B cell (primary cell): ENCODE data around the gene LHFPL6. TPM values are rescaled to one million over a fixed set of nuclear protein-coding genes. Genes with fewer than 3 reads are reported as not detected.

Experiments
- ATAC-seq: fragments of 200-7000 bp; cut with Tn5 transposase; one replicate; pipeline ENCODE4 v1.10.0; 2021; ENCODE audit warnings: low read depth, mild to moderate bottlenecking, moderate number of reproducible peaks, moderate library complexity
- CTCF ChIA-PET: fragments of 350-600 bp; sonication (Branson Sonifier 250); formaldehyde crosslinking; loops from one replicate; lab custom pipeline; 2021; ENCODE audit warnings: antibody characterized with exemption, inconsistent platforms; lab: Charles Lee
- POLR2A ChIA-PET: fragments of 350-600 bp; sonication (Branson Sonifier 250); formaldehyde crosslinking; loops from one replicate; lab custom pipeline; 2021; ENCODE audit warnings: antibody characterized with exemption; lab: Charles Lee
- DNase-seq: peaks from one replicate; pipeline ENCODE4 v3.0.0; 2013
- H2AFZ ChIP-seq: 2 replicates; pipeline ENCODE4 v1.6.1; 2012; ENCODE audit warnings: mild to moderate bottlenecking, low read depth, low read length; ENCODE audit not compliant: insufficient read depth, poor library complexity, severe bottlenecking
- H3K27ac ChIP-seq, 2 donors: 1 replicate in 1 of 2; 2 replicates in 1 of 2; pipeline ENCODE4 v1.5.1; 2012 to 2013; ENCODE audit warnings: low read length in 2 of 2, mild to moderate bottlenecking in 2 of 2, moderate library complexity in 1 of 2
- H3K27me3 ChIP-seq, 4 experiments: fragments of 200-600 bp in 1 of 4; sonication (generic) in 1 of 4; replicated peaks in 1 of 4; 1 replicate in 2 of 4; 2 replicates in 2 of 4; pipeline versions ENCODE4 v1.6.1 to v1.7.0; 2013 to 2016; ENCODE audit warnings: low read length in 3 of 4, mild to moderate bottlenecking in 2 of 4, mixed read lengths in 1 of 4, moderate library complexity in 1 of 4; ENCODE audit not compliant: insufficient read depth in 4 of 4, control insufficient read depth in 3 of 4; ENCODE audit errors: control extremely low read depth in 1 of 4
- H3K36me3 ChIP-seq, 2 experiments: replicated peaks in 1 of 2; 1 replicate in 1 of 2; 2 replicates in 1 of 2; pipeline versions ENCODE4 v1.6.1 to v1.7.1; 2013; ENCODE audit warnings: low read length in 1 of 2; ENCODE audit not compliant: insufficient read depth in 2 of 2, control insufficient read depth in 1 of 2; ENCODE audit errors: control extremely low read depth in 1 of 2, extremely low read depth in 1 of 2
- H3K4me1 ChIP-seq, 2 donors: fragments of 200-600 bp in 1 of 2; sonication (generic) in 1 of 2; 1 replicate in 1 of 2; 2 replicates in 1 of 2; pipeline versions ENCODE4 v1.5.1 to v1.6.1; 2013 to 2017; ENCODE audit warnings: low read length in 2 of 2; ENCODE audit not compliant: control insufficient read depth in 2 of 2, insufficient read depth in 2 of 2
- H3K4me2 ChIP-seq: replicated peaks from 2 replicates; pipeline ENCODE3; 2012; ENCODE audit warnings: mild to moderate bottlenecking, low read depth, low read length; ENCODE audit not compliant: poor library complexity, severe bottlenecking
- H3K4me3 ChIP-seq, 5 experiments: fragments of 200-600 bp in 1 of 5; sonication (generic) in 1 of 5; 1 replicate in 3 of 5; 2 replicates in 2 of 5; pipeline versions ENCODE4 v1.5.1 to v1.7.0; 2011 to 2016; ENCODE audit warnings: low read length in 4 of 5, mild to moderate bottlenecking in 4 of 5, low read depth in 2 of 5, control low read depth in 1 of 5, moderate library complexity in 1 of 5; ENCODE audit not compliant: insufficient read depth in 1 of 5; ENCODE audit errors: control extremely low read depth in 1 of 5, extremely low read depth in 1 of 5
- H3K79me2 ChIP-seq: fragments of 200-600 bp; sonication (generic); one replicate; pipeline ENCODE4 v1.6.0; 2016; ENCODE audit warnings: low read length; ENCODE audit not compliant: control insufficient read depth, insufficient read depth
- H3K9ac ChIP-seq: fragments of 200-600 bp; sonication (generic); 2 replicates; pipeline ENCODE4 v1.6.1; 2017; ENCODE audit warnings: mild to moderate bottlenecking, low read length, moderate library complexity
- H3K9me3 ChIP-seq, 3 donors: one replicate each; pipeline versions ENCODE4 v1.6.1 to v1.7.1; 2013; ENCODE audit warnings: low read length in 2 of 3; ENCODE audit not compliant: control insufficient read depth in 2 of 3, insufficient read depth in 1 of 3; ENCODE audit errors: control extremely low read depth in 1 of 3
- H4K20me1 ChIP-seq: 2 replicates; pipeline ENCODE4 v1.6.0; 2012; ENCODE audit warnings: mild to moderate bottlenecking, low read length; ENCODE audit not compliant: insufficient read depth, control insufficient read depth, poor library complexity, severe bottlenecking
- H3K27ac Mint-ChIP-seq: one replicate; pipeline ENCODE4 v1.8.0; 2021; ENCODE audit warnings: mixed read lengths
- H3K27me3 Mint-ChIP-seq: one replicate; pipeline ENCODE4 v1.8.0; 2021; ENCODE audit warnings: mixed read lengths
- H3K4me1 Mint-ChIP-seq: one replicate; pipeline ENCODE4 v1.8.0; 2021; ENCODE audit warnings: mixed read lengths
- H3K4me3 Mint-ChIP-seq: one replicate; pipeline ENCODE4 v1.8.0; 2021; ENCODE audit warnings: mixed read lengths
- H3K9me3 Mint-ChIP-seq: one replicate; pipeline ENCODE4 v1.8.0; 2022; ENCODE audit warnings: mixed read lengths; ENCODE audit not compliant: insufficient read depth
- EZH2 ChIP-seq: IDR thresholded peaks from 2 replicates; pipeline ENCODE4 v1.6.1; 2012; ENCODE audit warnings: borderline replicate concordance, low read depth, mild to moderate bottlenecking, moderate library complexity, low read length; ENCODE audit not compliant: insufficient read depth, poor library complexity, severe bottlenecking
- WGBS: methylation state at CpG from one replicate; pipeline ENCODE4 v1.1.5; 2013; ENCODE audit warnings: missing lambda C conversion rate; ENCODE audit not compliant: insufficient coverage; 5-methylcytosine and 5-hydroxymethylcytosine counted together
- intact Hi-C: fragments of 100-400 bp; cut with micrococcal nuclease; formaldehyde crosslinking; loops from one replicate; pipeline ENCODE4 v1.10.0; 2022
- polyA plus RNA-seq: library from polyadenylated mRNA; depleted of rRNA; stranded (reverse); fragments of >200 nt; gene quantifications from 2 replicates; pipeline ENCODE4 v1.2.3, GENCODE V29; 2012
- total RNA-seq, 2 donors: library from RNA; stranded (reverse); fragments of 120-200 nt in 1 of 2; gene quantifications; 1 replicate in 1 of 2; 2 replicates in 1 of 2; pipeline versions ENCODE4 v1.2.3 to v1.2.4, GENCODE V29; 2013 to 2022
- TF ChIP-seq, protein P1 (sequence below): fragments of 200-600 bp; IDR thresholded peaks from one replicate; pipeline ENCODE4 v1.8.0; 2022; ENCODE audit warnings: antibody characterized with exemption, mild to moderate bottlenecking

The LHFPL6 gene
- total and polyA plus RNA-seq, 2 donors (not counting 1 experiment from before 2014, with no cell fraction given): 0.01 TPM; not detected in 1

DNA sequence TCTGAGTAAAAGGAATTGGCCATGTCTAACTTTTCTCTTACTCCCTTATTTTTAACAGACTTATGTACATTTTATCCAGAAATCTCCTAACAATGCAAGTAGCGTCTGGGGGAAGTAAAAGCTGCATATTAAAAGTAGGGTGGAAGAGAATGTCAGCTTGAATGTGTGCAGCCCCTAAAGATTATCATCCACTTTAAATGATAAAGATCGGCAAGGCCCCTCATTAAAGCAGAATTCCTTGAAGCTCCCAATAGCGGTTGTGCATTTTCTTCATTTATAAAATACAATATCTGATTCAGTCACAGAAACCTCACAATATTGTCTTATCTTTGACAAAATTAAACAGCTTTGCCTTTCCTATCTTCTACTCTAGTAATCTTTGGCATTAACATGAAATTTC, 184.6 kb downstream of the LHFPL6 start:
- Histone ChIP-seq H3K9me3 (no peaks in the 10 kb centered on the region), H3K27ac (no peak overlapping the region), H3K27me3 (no peaks in the 10 kb centered on the region), H4K20me1 (no peaks in the 10 kb centered on the region), H2AFZ (no peak overlapping the region), H3K36me3 (no peaks in the 10 kb centered on the region), H3K9ac (no peak overlapping the region), H3K4me3 (no peak overlapping the region), H3K79me2 (no peaks in the 10 kb centered on the region), H3K4me1 (peaks cover 0 to 11% of the 10 kb centered on the region in 2 donors), H3K4me2 (no peak overlapping the region)
- no peak for ATAC-seq
- Mint-ChIP-seq H3K27ac (no peak overlapping the region), H3K4me3 (no peak overlapping the region), H3K9me3 (no peaks in the 10 kb centered on the region), H3K27me3 (no peaks in the 10 kb centered on the region), H3K4me1 (no peaks in the 10 kb centered on the region)
- no peak for TF ChIP-seq EZH2
- TF ChIP-seq, protein P1, sequence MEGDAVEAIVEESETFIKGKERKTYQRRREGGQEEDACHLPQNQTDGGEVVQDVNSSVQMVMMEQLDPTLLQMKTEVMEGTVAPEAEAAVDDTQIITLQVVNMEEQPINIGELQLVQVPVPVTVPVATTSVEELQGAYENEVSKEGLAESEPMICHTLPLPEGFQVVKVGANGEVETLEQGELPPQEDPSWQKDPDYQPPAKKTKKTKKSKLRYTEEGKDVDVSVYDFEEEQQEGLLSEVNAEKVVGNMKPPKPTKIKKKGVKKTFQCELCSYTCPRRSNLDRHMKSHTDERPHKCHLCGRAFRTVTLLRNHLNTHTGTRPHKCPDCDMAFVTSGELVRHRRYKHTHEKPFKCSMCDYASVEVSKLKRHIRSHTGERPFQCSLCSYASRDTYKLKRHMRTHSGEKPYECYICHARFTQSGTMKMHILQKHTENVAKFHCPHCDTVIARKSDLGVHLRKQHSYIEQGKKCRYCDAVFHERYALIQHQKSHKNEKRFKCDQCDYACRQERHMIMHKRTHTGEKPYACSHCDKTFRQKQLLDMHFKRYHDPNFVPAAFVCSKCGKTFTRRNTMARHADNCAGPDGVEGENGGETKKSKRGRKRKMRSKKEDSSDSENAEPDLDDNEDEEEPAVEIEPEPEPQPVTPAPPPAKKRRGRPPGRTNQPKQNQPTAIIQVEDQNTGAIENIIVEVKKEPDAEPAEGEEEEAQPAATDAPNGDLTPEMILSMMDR: no peak
- DNase-seq: no peak
- ChIA-PET CTCF (no interaction called here), POLR2A (no interaction called here)
- intact Hi-C loops: loop anchor here (5.0 kb wide), 1 partner anchor 194 kb away; no protein-coding TSS in a partner anchor
- 100% methylated on average over 2 of the region's 3 CpGs for WGBS

GRCh38 chr13:39417643-39418042, 185.3 kb downstream of the LHFPL6 start:
- H3K4me2 ChIP-seq: no peak overlapping the region

More at GRCh38 chr13:39417643-39418042, 185.3 kb downstream of the LHFPL6 start:
- H3K79me2 ChIP-seq: no peaks in the 10 kb centered on the region
- TF ChIP-seq, protein P1: no peak
- no peak for TF ChIP-seq EZH2
- intact Hi-C loops: loop anchor here (5.0 kb wide), 1 partner anchor 195 kb away; no protein-coding TSS in a partner anchor
- ChIA-PET POLR2A (no interaction called here), CTCF (no interaction called here)
- no peaks in the 10 kb centered on the region for H3K27me3 ChIP-seq
- H3K27ac ChIP-seq: no peak overlapping the region
- H3K9me3 ChIP-seq: no peaks in the 10 kb centered on the region
- peaks cover 0 to 11% of the 10 kb centered on the region in 2 donors for H3K4me1 ChIP-seq
- no peaks in the 10 kb centered on the region for H3K4me1 Mint-ChIP-seq
- no peak overlapping the region for H3K9ac ChIP-seq
- DNase-seq: no peak
- H3K27ac Mint-ChIP-seq: no peak overlapping the region
- no peak overlapping the region for H3K4me3 ChIP-seq
- no peak for ATAC-seq
- no peak overlapping the region for H2AFZ ChIP-seq
- H4K20me1 ChIP-seq: no peaks in the 10 kb centered on the region
- no peaks in the 10 kb centered on the region for H3K9me3 Mint-ChIP-seq
- no peaks in the 10 kb centered on the region for H3K36me3 ChIP-seq
- H3K4me3 Mint-ChIP-seq: no peak overlapping the region
- no peaks in the 10 kb centered on the region for H3K27me3 Mint-ChIP-seq
- WGBS: 100% methylated on average over 3 of the region's 5 CpGs
